GM12874 (cell line): ENCODE measurements around the gene SPATA12.

Source experiments
- CTCF ChIP-seq: IDR thresholded peaks from 2 replicates; pipeline ENCODE4 v1.5.1; 2011; ENCODE audit warnings: low read depth, mild to moderate bottlenecking, control low read depth, low read length, moderate library complexity; ENCODE audit not compliant: insufficient read depth

Gene SPATA12

GRCh38 chr3:57019057-57019456, 41.4 kb upstream of the SPATA12 start:
- TF ChIP-seq CTCF = no peak

- TF ChIP-seq CTCF = no peak
Measured at GRCh38 chr3:57025237-57025636, 35.2 kb upstream of the SPATA12 start.

- no peak for TF ChIP-seq CTCF
Measured at GRCh38 chr3:57026944-57027343, 33.5 kb upstream of the SPATA12 start.

- TF ChIP-seq CTCF = no peak
Measured at GRCh38 chr3:57029383-57029782, 31.1 kb upstream of the SPATA12 start.

- TF ChIP-seq CTCF = no peak
Measured at GRCh38 chr3:57029924-57030323, 30.5 kb upstream of the SPATA12 start.

GRCh38 chr3:57030721-57031120, 29.7 kb upstream of the SPATA12 start:
- TF ChIP-seq CTCF = no peak

- TF ChIP-seq CTCF = no peak
Measured at GRCh38 chr3:57031631-57032541, 28.6 kb upstream of the SPATA12 start.
